Measurements from ENCODE around the gene FXR1.
"Not testable (repeated sequence)": the region's sequence is repeated elsewhere in the genome, so short reads cannot be mapped to it uniquely, and the experiment has no call there.

The FXR1 gene

GRCh38 chr3:180934638-180935037 lies 22.2 kb downstream of the FXR1 start:
- DNase-seq (ENCODE audit: low read depth), result no peak

GRCh38 chr3:180940826-180941225 lies 28.4 kb downstream of the FXR1 start:
- DNase-seq (ENCODE audit: low read depth), result no peak

- DNase-seq (ENCODE audit: low read depth), result no peak
Measured at GRCh38 chr3:180947761-180948390, 35.4 kb downstream of the FXR1 start.

GRCh38 chr3:180959691-180960090 lies 47.2 kb downstream of the FXR1 start:
- no peak for DNase-seq (ENCODE audit: low read depth)

- no peak for DNase-seq (ENCODE audit: low read depth)
Measured at GRCh38 chr3:180961087-180961486, 48.6 kb downstream of the FXR1 start.

- DNase-seq (ENCODE audit: low read depth), result no peak
Measured at GRCh38 chr3:180961552-180961951, 49.1 kb downstream of the FXR1 start.

GRCh38 chr3:180962530-180962929 lies 50.1 kb downstream of the FXR1 start:
- no peak for DNase-seq (ENCODE audit: low read depth)

GRCh38 chr3:180970931-180971330 lies 58.5 kb downstream of the FXR1 start:
- no peak for DNase-seq (ENCODE audit: low read depth)

GRCh38 chr3:180973543-180973942 lies 61.1 kb downstream of the FXR1 start:
- DNase-seq (ENCODE audit: low read depth), result no peak

GRCh38 chr3:180974286-180974685 lies 61.8 kb downstream of the FXR1 start:
- no peak for DNase-seq (ENCODE audit: low read depth)

- DNase-seq (ENCODE audit: low read depth), result no peak
Measured at GRCh38 chr3:180977498-180977897, 65.0 kb downstream of the FXR1 start.

- DNase-seq (ENCODE audit: low read depth), result no peak
Measured at GRCh38 chr3:180979961-180980360, 67.5 kb downstream of the FXR1 start.

- peak; percentile 43 for DNase-seq (ENCODE audit: low read depth)
Measured at GRCh38 chr3:180980611-180981010, 68.1 kb downstream of the FXR1 start.

- no peak for DNase-seq (ENCODE audit: low read depth)
Measured at GRCh38 chr3:180981912-180982311, 69.4 kb downstream of the FXR1 start.

GRCh38 chr3:180983136-180983535 lies 70.7 kb downstream of the FXR1 start:
- DNase-seq (ENCODE audit: low read depth), result peak; percentile 28

GRCh38 chr3:180986366-180986765 lies 73.9 kb downstream of the FXR1 start:
- not testable (repeated sequence) for DNase-seq (ENCODE audit: low read depth)

GRCh38 chr3:180987344-180987743 lies 74.9 kb downstream of the FXR1 start:
- no peak for DNase-seq (ENCODE audit: low read depth)

GRCh38 chr3:180989291-180990163 lies 77.1 kb downstream of the FXR1 start, which contains the start of gene DNAJC19:
TSS of gene DNAJC19 (minus strand) at chr3:180989736. CDS start at chr3:180989602, 134 bp downstream.
- DNase-seq (ENCODE audit: low read depth), result peak; percentile 91

- no peak for DNase-seq (ENCODE audit: low read depth)
Measured at GRCh38 chr3:180990505-180990904, 78.0 kb downstream of the FXR1 start.

GRCh38 chr3:180996415-180996932 lies 84.0 kb downstream of the FXR1 start:
- no peak for DNase-seq (ENCODE audit: low read depth)

GRCh38 chr3:181002331-181002730 lies 89.9 kb downstream of the FXR1 start:
- DNase-seq (ENCODE audit: low read depth), result not testable (repeated sequence)

- DNase-seq (ENCODE audit: low read depth), result not testable (repeated sequence)
Measured at GRCh38 chr3:181003469-181003868, 91.0 kb downstream of the FXR1 start.

GRCh38 chr3:181006541-181006940 lies 94.1 kb downstream of the FXR1 start:
- no peak for DNase-seq (ENCODE audit: low read depth)

All from fibroblast of the conjunctiva (primary cell).